ENCODE data around the gene EPB41L4A. TPM values are rescaled to one million over a fixed set of nuclear protein-coding genes. Genes with fewer than 3 reads are reported as not detected.

EPB41L4A gene
- total and polyA plus RNA-seq, 5 experiments from 2014 or later: 0.06 to 2.9 (median 0.19) TPM; not detected in 1

DNA sequence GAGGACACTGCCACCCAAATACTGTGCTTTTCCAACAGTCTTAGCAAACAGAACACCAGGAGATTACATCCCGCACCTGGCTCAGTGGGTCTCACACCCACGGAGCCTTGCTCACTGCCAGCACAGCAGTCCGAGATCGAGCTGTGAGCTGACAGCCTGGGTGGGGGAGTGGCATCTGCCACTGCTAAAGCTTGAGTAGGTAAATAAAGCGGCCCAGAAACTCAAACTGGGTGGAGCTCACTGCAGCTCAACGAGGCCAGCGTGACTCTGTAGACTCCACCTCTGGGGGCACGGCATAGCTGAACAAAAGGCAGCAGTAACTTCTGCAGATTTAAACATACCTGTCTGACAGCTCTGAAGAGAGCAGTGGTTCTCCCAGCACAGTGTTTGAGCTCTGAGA is 28.8 kb downstream of the EPB41L4A start:
- POLR2A ChIA-PET: no interaction called here
- H3K4me1 Mint-ChIP-seq: no peaks in the 10 kb centered on the region
- H3K36me3 Mint-ChIP-seq: no peaks in the 10 kb centered on the region
- no peak overlapping the region for H3K4me3 Mint-ChIP-seq
- H3K27me3 Mint-ChIP-seq: peaks cover 0 to 16% (median 7%) of the 10 kb centered on the region in 5 donors
- H3K27ac Mint-ChIP-seq: no peak overlapping the region
- ATAC-seq: no peak
- DNase-seq: no peak
- peaks cover 0 to 3% (median 0%) of the 10 kb centered on the region in 9 donors for H3K9me3 Mint-ChIP-seq

DNA sequence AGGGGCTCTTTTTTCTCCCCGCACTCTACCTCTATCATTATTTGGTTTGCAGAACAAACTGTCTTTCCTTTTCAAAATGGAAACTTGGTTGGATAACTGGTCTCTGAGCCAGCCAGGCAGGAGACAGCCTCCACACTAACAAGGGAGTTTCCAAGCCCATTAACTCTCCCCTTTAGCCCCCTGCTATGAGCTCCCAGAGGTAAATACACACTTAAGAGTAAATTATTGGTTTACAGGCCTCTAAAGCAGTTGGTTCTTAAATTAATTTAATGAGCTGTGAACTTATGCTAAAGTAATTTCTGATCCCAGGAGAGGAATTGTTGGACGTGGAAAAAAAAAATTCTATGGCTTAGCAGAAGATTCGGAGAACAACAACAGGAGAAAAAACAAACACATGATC is 30.3 kb downstream of the EPB41L4A start:
- POLR2A ChIA-PET: no interaction called here
- ATAC-seq: no peak
- Mint-ChIP-seq H3K27me3 (peaks cover 0 to 16% (median 6%) of the 10 kb centered on the region in 5 donors), H3K4me3 (no peak overlapping the region), H3K9me3 (peaks cover 0 to 3% (median 0%) of the 10 kb centered on the region in 9 donors), H3K27ac (no peak overlapping the region), H3K4me1 (no peaks in the 10 kb centered on the region), H3K36me3 (no peaks in the 10 kb centered on the region)
- no peak for DNase-seq

DNA sequence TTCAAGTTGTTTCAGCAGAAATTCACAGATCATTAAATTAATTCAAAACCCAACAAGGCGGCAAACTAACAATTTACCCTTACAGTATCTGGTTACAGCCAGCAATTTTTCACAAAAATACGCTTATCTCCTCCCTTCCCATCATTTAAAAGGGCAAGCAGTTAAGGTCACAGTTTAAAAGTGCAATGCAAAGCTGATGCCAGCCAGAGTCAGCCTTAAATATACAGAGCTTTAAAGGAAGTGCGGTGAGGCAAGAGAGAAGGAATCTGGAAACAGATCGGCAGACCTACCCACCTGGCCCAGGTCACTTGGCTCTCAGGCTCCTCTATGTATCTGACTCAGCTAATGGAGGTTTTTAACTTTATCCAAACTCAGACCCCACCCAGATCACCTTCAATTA is 31.0 kb downstream of the EPB41L4A start:
- Mint-ChIP-seq H3K36me3 (no peaks in the 10 kb centered on the region), H3K4me1 (no peaks in the 10 kb centered on the region), H3K9me3 (peaks cover 0 to 2% (median 0%) of the 10 kb centered on the region in 9 donors), H3K4me3 (no peak overlapping the region), H3K27ac (no peak overlapping the region), H3K27me3 (peaks cover 0 to 16% (median 6%) of the 10 kb centered on the region in 5 donors)
- no peak for ATAC-seq
- DNase-seq: no peak
- POLR2A ChIA-PET: no interaction called here

DNA sequence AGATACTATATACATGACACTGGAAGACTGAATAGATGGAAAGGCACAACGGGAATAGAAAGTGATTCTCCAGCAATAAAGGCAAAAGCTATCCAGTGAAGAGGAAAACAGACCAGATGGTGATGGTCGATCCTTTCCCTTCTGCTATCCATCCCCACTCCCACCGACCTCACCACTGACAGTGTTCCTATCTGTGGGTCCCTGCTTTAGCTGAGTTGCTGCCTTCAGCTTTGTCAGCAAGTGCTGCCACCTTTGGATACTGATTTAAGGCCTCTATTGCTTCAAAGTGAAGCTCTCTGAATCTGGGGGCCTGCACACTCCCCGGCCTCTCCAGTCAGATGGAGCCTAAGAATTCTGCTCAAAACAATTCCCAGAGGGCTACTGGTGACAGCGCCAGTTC is 32.3 kb downstream of the EPB41L4A start:
- Mint-ChIP-seq H3K4me1 (no peaks in the 10 kb centered on the region), H3K4me3 (no peak overlapping the region), H3K9me3 (no peaks in the 10 kb centered on the region), H3K36me3 (no peaks in the 10 kb centered on the region), H3K27ac (no peak overlapping the region), H3K27me3 (peaks cover 0 to 16% (median 6%) of the 10 kb centered on the region in 5 donors)
- ATAC-seq (no peak), DNase-seq (no peak)
- POLR2A ChIA-PET: no interaction called here

- Mint-ChIP-seq H3K36me3 (no peaks in the 10 kb centered on the region), H3K27me3 (peaks cover 0 to 9% (median 6%) of the 10 kb centered on the region in 5 donors), H3K27ac (no peak overlapping the region), H3K4me3 (no peak overlapping the region), H3K4me1 (no peaks in the 10 kb centered on the region), H3K9me3 (no peaks in the 10 kb centered on the region)
- no peak for ATAC-seq
- DNase-seq: no peak
- POLR2A ChIA-PET: no interaction called here
These were observed 33.1 kb downstream of the EPB41L4A start for GRCh38 chr5:112385969-112386368.

- Mint-ChIP-seq H3K4me1 (no peaks in the 10 kb centered on the region), H3K27me3 (peaks cover 0 to 10% (median 6%) of the 10 kb centered on the region in 5 donors), H3K9me3 (no peaks in the 10 kb centered on the region), H3K36me3 (no peaks in the 10 kb centered on the region), H3K4me3 (no peak overlapping the region), H3K27ac (no peak overlapping the region)
- ATAC-seq (no peak), DNase-seq (no peak)
- POLR2A ChIA-PET: no interaction called here
These were observed 33.5 kb downstream of the EPB41L4A start for GRCh38 chr5:112385566-112385965.

DNA sequence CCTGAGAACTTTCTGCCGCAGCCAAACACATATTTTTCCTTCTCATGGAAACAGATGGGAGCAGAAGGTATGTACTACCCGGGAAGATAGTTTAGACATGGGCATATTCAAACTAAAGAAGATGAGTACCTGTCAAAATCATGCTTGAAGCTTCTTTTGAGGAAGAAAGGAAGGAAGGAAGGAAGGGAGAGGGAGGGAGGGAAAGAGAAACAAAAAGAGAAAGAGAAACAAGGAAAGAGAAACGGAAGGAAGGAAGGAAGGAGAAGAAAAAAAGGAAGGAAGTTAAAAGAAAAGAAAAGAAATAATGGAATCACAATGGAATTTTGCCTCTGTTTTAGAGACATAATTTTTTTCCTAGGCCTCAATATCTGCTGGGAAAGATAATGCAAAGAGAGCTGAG is 34.6 kb downstream of the EPB41L4A start:
- Mint-ChIP-seq H3K36me3 (no peaks in the 10 kb centered on the region), H3K9me3 (no peaks in the 10 kb centered on the region), H3K4me3 (no peak overlapping the region), H3K27me3 (peaks cover 0 to 12% (median 3%) of the 10 kb centered on the region in 5 donors), H3K4me1 (no peaks in the 10 kb centered on the region), H3K27ac (no peak overlapping the region)
- DNase-seq: no peak
- POLR2A ChIA-PET: no interaction called here
- no peak for ATAC-seq

DNA sequence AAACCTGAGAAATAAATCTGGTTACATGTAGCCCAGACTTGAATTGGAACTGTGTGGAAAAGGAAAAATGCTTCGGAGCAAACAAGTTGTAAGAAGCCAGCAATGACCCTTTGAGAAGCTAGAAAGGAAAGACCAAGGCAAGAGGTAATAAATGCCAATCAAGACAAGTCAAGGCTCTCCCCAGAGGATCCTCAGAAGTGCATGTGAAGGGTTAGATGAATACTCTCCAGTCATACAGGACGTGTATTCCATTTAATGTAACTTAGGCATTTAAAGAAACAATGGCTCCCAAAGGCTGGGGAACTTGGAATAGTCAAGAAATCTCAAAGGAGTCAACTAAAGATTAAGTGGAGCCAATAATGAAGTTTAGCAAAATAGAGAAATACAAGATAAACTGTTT is 36.2 kb downstream of the EPB41L4A start:
- Mint-ChIP-seq H3K27me3 (peaks cover 0 to 17% (median 9%) of the 10 kb centered on the region in 5 donors), H3K27ac (no peak overlapping the region), H3K9me3 (no peaks in the 10 kb centered on the region), H3K4me1 (no peaks in the 10 kb centered on the region), H3K36me3 (no peaks in the 10 kb centered on the region), H3K4me3 (no peak overlapping the region)
- no peak for DNase-seq
- POLR2A ChIA-PET: no interaction called here
- no peak for ATAC-seq

DNA sequence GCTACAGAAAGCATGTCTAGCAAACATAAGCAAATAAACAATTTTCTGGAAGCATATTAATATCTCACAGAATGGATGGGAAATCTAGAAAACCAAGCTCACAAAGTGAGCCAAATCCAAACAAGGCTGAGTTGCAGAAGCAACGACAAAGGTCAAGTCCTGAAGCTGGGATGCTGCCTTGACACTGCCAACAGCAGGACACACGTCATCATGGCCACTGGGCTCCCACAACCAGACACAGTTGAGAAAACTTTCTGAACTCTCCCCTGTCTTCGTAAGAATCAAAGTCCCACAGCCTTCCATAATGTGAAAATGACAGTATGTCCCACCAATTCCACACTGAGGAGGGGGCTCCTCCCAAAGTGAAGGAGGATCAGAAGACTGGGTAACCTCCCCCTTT is 37.6 kb downstream of the EPB41L4A start:
- POLR2A ChIA-PET: no interaction called here
- ATAC-seq: no peak
- H3K9me3 Mint-ChIP-seq: no peaks in the 10 kb centered on the region
- no peaks in the 10 kb centered on the region for H3K4me1 Mint-ChIP-seq
- H3K36me3 Mint-ChIP-seq: no peaks in the 10 kb centered on the region
- no peak overlapping the region for H3K4me3 Mint-ChIP-seq
- H3K27ac Mint-ChIP-seq: no peak overlapping the region
- peaks cover 5 to 24% (median 7%) of the 10 kb centered on the region in 5 donors for H3K27me3 Mint-ChIP-seq
- no peak for DNase-seq

DNA sequence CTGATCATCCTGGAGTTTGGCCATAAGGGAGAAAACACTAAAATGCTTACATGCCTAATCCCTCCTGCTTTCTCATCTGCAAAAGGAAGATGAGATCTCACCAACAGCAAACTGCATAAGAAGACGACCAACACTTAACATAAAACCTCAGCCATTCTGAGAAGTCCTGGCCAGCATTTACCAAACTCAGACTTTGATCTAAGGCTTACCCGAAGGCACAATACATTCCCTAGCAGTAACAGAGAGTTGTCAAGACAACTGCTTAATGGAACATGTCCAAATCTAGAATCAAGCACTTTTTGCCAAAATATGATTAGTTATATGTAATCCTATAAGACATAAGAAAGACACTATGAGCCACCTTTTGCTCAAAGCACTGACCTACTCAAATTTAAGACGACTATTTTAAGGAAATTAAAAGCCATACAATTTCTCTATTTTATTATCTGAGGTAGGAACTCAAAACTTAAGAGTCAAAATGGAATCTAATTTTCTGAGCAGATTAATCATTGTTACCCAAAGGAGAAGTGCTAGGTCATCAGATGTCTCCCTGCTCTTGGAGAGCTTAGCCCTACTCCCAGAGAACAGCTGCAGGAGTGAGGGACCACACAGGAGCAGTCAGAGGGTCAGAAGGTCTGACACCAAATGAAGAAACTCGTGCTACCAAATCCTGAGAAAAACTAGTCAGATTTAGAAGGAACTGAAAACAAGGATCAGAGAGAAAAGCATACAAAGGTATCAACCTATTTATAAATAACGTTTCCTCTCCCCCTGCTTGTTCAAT is 39.3 kb downstream of the EPB41L4A start:
- H3K36me3 Mint-ChIP-seq: no peaks in the 10 kb centered on the region
- POLR2A ChIA-PET: no interaction called here
- peaks cover 5 to 37% (median 10%) of the 10 kb centered on the region in 5 donors for H3K27me3 Mint-ChIP-seq
- peaks cover 0 to 2% (median 0%) of the 10 kb centered on the region in 9 donors for H3K9me3 Mint-ChIP-seq
- no peak for ATAC-seq
- H3K4me1 Mint-ChIP-seq: no peaks in the 10 kb centered on the region
- no peak for DNase-seq
- no peak overlapping the region for H3K4me3 Mint-ChIP-seq
- no peak overlapping the region for H3K27ac Mint-ChIP-seq

DNA sequence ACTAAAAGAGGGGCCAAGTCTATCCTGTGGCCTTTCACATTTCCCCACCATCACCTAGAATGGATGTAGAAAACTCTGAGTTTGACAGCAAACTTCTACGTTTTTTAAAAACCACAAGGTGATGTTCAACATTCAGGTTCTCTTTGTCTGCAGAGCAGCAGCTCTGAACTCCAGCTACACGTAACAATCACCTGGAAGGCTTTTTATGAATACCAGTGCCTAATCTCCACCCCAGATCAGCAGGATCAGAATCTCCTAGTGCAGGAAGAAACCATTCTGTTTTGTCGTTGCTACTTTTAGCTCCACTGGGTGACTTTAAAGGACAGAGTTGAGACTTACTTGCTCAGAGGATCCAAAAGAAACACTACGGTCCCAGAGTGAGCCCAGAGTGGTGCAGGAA is 44.3 kb downstream of the EPB41L4A start:
- no peak for ATAC-seq
- Mint-ChIP-seq H3K9me3 (peaks cover 0 to 2% (median 0%) of the 10 kb centered on the region in 9 donors), H3K27me3 (peaks cover 9 to 65% (median 17%) of the 10 kb centered on the region in 5 donors)

DNA sequence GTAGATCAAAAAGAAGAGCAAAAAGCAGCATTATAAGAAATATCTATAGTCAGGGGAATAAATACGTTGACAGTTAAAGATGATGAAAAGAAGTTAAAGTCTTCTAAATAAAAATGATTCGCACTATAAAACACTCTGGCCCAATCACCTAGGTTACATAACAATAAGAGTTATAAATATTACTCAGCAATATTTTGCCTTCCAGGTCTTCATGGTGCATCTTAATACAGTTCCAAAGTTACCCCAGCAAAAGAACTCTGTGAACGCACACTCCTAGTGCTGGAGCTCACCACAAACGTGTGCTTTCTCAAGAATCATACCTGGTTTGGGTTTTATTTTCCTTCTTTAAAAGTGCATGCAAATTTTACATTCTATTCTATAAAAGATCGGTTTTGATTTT is 44.7 kb downstream of the EPB41L4A start:
- no peak for ATAC-seq
- Mint-ChIP-seq H3K36me3 (no peaks in the 10 kb centered on the region), H3K9me3 (peaks cover 0 to 2% (median 0%) of the 10 kb centered on the region in 9 donors), H3K27ac (no peak overlapping the region), H3K4me1 (no peaks in the 10 kb centered on the region), H3K4me3 (no peak overlapping the region), H3K27me3 (peaks cover 9 to 62% (median 17%) of the 10 kb centered on the region in 5 donors)
- no peak for DNase-seq
- POLR2A ChIA-PET: no interaction called here

More for the DNA sequence above, 44.3 kb downstream of the EPB41L4A start:
- H3K4me1 Mint-ChIP-seq: no peaks in the 10 kb centered on the region
- no peak overlapping the region for H3K4me3 Mint-ChIP-seq
- no peak for DNase-seq
- peak overlapping the region in 1 of 10 donors; percentile 6 for H3K27ac Mint-ChIP-seq
- POLR2A ChIA-PET: no interaction called here
- no peaks in the 10 kb centered on the region for H3K36me3 Mint-ChIP-seq

DNA sequence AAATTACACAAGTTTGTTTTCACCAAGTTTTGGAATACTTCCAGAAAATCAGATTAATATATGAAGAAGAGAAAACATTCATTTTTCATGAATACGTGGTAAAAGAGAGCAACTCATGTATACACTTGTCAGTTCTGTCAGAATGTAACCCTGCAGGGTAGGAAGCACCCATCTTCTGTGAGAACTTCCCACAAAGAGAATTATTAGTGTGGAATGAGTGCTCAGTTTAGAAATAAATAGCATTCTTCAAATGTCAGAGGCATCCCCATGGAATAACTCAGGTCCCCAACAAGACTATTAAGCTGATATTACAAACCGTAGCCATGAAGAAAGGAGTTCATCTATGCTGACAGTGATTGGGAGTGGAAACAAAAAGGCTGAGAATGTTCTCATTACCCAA is 45.2 kb downstream of the EPB41L4A start:
- Mint-ChIP-seq H3K27ac (no peak overlapping the region), H3K9me3 (peaks cover 0 to 2% (median 0%) of the 10 kb centered on the region in 9 donors), H3K36me3 (no peaks in the 10 kb centered on the region), H3K4me1 (no peaks in the 10 kb centered on the region), H3K4me3 (no peak overlapping the region), H3K27me3 (peaks cover 6 to 58% (median 17%) of the 10 kb centered on the region in 5 donors)
- POLR2A ChIA-PET: no interaction called here
- ATAC-seq (no peak), DNase-seq (no peak)

- peaks cover 5 to 45% (median 15%) of the 10 kb centered on the region in 5 donors for H3K27me3 Mint-ChIP-seq
- H3K36me3 Mint-ChIP-seq: no peaks in the 10 kb centered on the region
- DNase-seq (no peak), ATAC-seq (no peak)
- H3K4me1 Mint-ChIP-seq: no peaks in the 10 kb centered on the region
- H3K4me3 Mint-ChIP-seq: no peak overlapping the region
- no peak overlapping the region for H3K27ac Mint-ChIP-seq
- POLR2A ChIA-PET: no interaction called here
- H3K9me3 Mint-ChIP-seq: peaks cover 0 to 2% (median 0%) of the 10 kb centered on the region in 9 donors
These were observed 46.5 kb downstream of the EPB41L4A start for GRCh38 chr5:112372543-112372942.

Measured in naive thymus-derived CD8-positive, alpha-beta T cell (primary cell).